ENCODE results near the gene MIEN1. TPM values are rescaled to one million over a fixed set of nuclear protein-coding genes. Genes with fewer than 3 reads are reported as not detected.
"Not testable (repeated sequence)": the region's sequence is repeated elsewhere in the genome, so short reads cannot be mapped to it uniquely, and the experiment has no call there.

MIEN1 gene
- total RNA-seq, 1 donor from 2014 or later: 26.6 TPM

GRCh38 chr17:39753514-39754160, 23.3 kb upstream of the MIEN1 start:
- no peak for DNase-seq (ENCODE audit: low read depth)
- TF ChIP-seq CTCF (IDR thresholded peaks at IDR 0.05; ENCODE audit: insufficient read depth, low read length, severe bottlenecking): no peak
- Histone ChIP-seq H3K36me3 (ENCODE audit: control insufficient read depth, insufficient read depth, low read length) (no peaks in the 10 kb centered on the region), H3K27me3 (ENCODE audit: control insufficient read depth, insufficient read depth, low read length) (peaks cover 6% of the 10 kb centered on the region), H3K4me3 (ENCODE audit: low read depth, low read length) (peak overlapping the region; percentile 70)
- FAIRE-seq: no peak

- no peak for FAIRE-seq
- H3K27me3 ChIP-seq (ENCODE audit: control insufficient read depth, insufficient read depth, low read length): peaks cover 6% of the 10 kb centered on the region
- H3K36me3 ChIP-seq (ENCODE audit: control insufficient read depth, insufficient read depth, low read length): no peaks in the 10 kb centered on the region
- no peak overlapping the region for H3K4me3 ChIP-seq (ENCODE audit: low read depth, low read length)
- no peak for DNase-seq (ENCODE audit: low read depth)
- TF ChIP-seq CTCF (IDR thresholded peaks at IDR 0.05; ENCODE audit: insufficient read depth, low read length, severe bottlenecking): no peak
Observed at GRCh38 chr17:39752241-39752881, 22.0 kb upstream of the MIEN1 start.

GRCh38 chr17:39751637-39752036, 21.3 kb upstream of the MIEN1 start:
- FAIRE-seq (no peak), DNase-seq (ENCODE audit: low read depth) (no peak)
- no peak for TF ChIP-seq CTCF (IDR thresholded peaks at IDR 0.05; ENCODE audit: insufficient read depth, low read length, severe bottlenecking)
- Histone ChIP-seq H3K36me3 (ENCODE audit: control insufficient read depth, insufficient read depth, low read length) (peaks cover 1% of the 10 kb centered on the region), H3K4me3 (ENCODE audit: low read depth, low read length) (no peak overlapping the region), H3K27me3 (ENCODE audit: control insufficient read depth, insufficient read depth, low read length) (peaks cover 2% of the 10 kb centered on the region)

GRCh38 chr17:39751016-39751543, 20.7 kb upstream of the MIEN1 start:
- Histone ChIP-seq H3K36me3 (ENCODE audit: control insufficient read depth, insufficient read depth, low read length) (peaks cover 2% of the 10 kb centered on the region), H3K27me3 (ENCODE audit: control insufficient read depth, insufficient read depth, low read length) (no peaks in the 10 kb centered on the region), H3K4me3 (ENCODE audit: low read depth, low read length) (no peak overlapping the region)
- FAIRE-seq: no peak
- no peak for TF ChIP-seq CTCF (IDR thresholded peaks at IDR 0.05; ENCODE audit: insufficient read depth, low read length, severe bottlenecking)
- DNase-seq (ENCODE audit: low read depth): no peak

- FAIRE-seq (no peak), DNase-seq (ENCODE audit: low read depth) (peak; percentile 41)
- Histone ChIP-seq H3K27me3 (ENCODE audit: control insufficient read depth, insufficient read depth, low read length) (no peaks in the 10 kb centered on the region), H3K4me3 (ENCODE audit: low read depth, low read length) (no peak overlapping the region), H3K36me3 (ENCODE audit: control insufficient read depth, insufficient read depth, low read length) (peaks cover 9% of the 10 kb centered on the region)
- TF ChIP-seq CTCF (IDR thresholded peaks at IDR 0.05; ENCODE audit: insufficient read depth, low read length, severe bottlenecking): no peak
Observed at GRCh38 chr17:39750131-39751015, 20.0 kb upstream of the MIEN1 start.

- H3K36me3 ChIP-seq (ENCODE audit: control insufficient read depth, insufficient read depth, low read length): peaks cover 25% of the 10 kb centered on the region
- FAIRE-seq; H3K4me3 ChIP-seq (ENCODE audit: low read depth, low read length); DNase-seq (ENCODE audit: low read depth); H3K27me3 ChIP-seq (ENCODE audit: control insufficient read depth, insufficient read depth, low read length): not testable (repeated sequence)
Observed at GRCh38 chr17:39748444-39749034, 18.2 kb upstream of the MIEN1 start.

Data from bronchial epithelial cell (primary cell).